HepG2 (cell line): Measurements from ENCODE around the gene FKBP9. TPM values are rescaled to one million over a fixed set of nuclear protein-coding genes. Genes with fewer than 3 reads are reported as not detected.
A peak's percentile ranks its signal among the peaks of the same experiment; 100 is the strongest.

Experiments
- ATAC-seq: fragments of 200-7000 bp; cut with Tn5 transposase; 3 replicates; pipeline ENCODE4 v1.9.1; 2020; ENCODE audit warnings: mild to moderate bottlenecking, moderate library complexity
- BruUV-seq: library from RNA; stranded (reverse); fragments of 400-500 nt; replicated peaks from 2 replicates; lab custom pipeline; 2021; lab: Mats Ljungman, UMichigan
- CTCF ChIA-PET: fragments of 300-600 bp; formaldehyde crosslinking; extraction: SDS; loops from one replicate; lab custom pipeline; 2021; ENCODE audit warnings: low total read pairs, inconsistent platforms, low intra/inter-chr PET ratio; lab: Yijun Ruan, JAX
- POLR2A ChIA-PET: fragments of 350-600 bp; sonication (Branson Sonifier 250); formaldehyde crosslinking; loops from one replicate; lab custom pipeline; 2020; ENCODE audit warnings: antibody characterized with exemption, inconsistent platforms; lab: Yijun Ruan, JAX
- DNase-seq: peaks from one replicate; pipeline ENCODE4 v3.0.0-alpha.2; 2015; ENCODE audit warnings: low spot score
- FAIRE-seq: peaks from 3 replicates; lab custom pipeline; 2011; peaks lifted over from hg19 to GRCh38; lab: Jason Lieb, UNC
- H2AFZ ChIP-seq: one replicate; pipeline ENCODE4 v1.6.1; 2011; ENCODE audit warnings: low read length, inconsistent platforms
- H3K27ac ChIP-seq: fragments of 300-600 bp; 3 replicates; pipeline ENCODE4 v1.8.0; 2011; ENCODE audit warnings: mixed run types, mild to moderate bottlenecking, mixed read lengths, low read length, inconsistent platforms; ENCODE audit not compliant: insufficient read depth; ENCODE audit errors: extremely low read length
- H3K27me3 ChIP-seq, 2 experiments: fragments of 200-600 bp in 1 of 2; 2 replicates in 1 of 2; 3 replicates in 1 of 2; pipeline versions ENCODE4 v1.6.0 to v1.8.0; 2011; ENCODE audit warnings: low read length in 2 of 2, mild to moderate bottlenecking in 2 of 2, moderate library complexity in 2 of 2, inconsistent platforms in 1 of 2; ENCODE audit not compliant: insufficient read depth in 2 of 2, control insufficient read depth in 1 of 2
- H3K36me3 ChIP-seq, 2 experiments: fragments of 200-600 bp in 1 of 2; replicated peaks in 1 of 2; 2 replicates in 1 of 2; 3 replicates in 1 of 2; pipeline versions ENCODE4 v1.5.1 to v1.8.0; 2011; ENCODE audit warnings: low read length in 2 of 2, inconsistent platforms in 1 of 2; ENCODE audit not compliant: insufficient read depth in 2 of 2, control insufficient read depth in 1 of 2
- H3K4me1 ChIP-seq: 2 replicates; pipeline ENCODE4 v1.5.1; 2012; ENCODE audit warnings: low read length, inconsistent platforms; ENCODE audit not compliant: insufficient read depth
- H3K4me2 ChIP-seq: 2 replicates; pipeline ENCODE4 v1.6.0; 2011; ENCODE audit warnings: low read depth, low read length, inconsistent platforms
- H3K4me3 ChIP-seq, 3 experiments: fragments of 200-600 bp in 1 of 3; sonication (generic), shearing (Covaris generic) in 1 of 3; replicated peaks in 1 of 3; 2 replicates each; pipeline ENCODE4 v1.5.1; 2011 to 2016; ENCODE audit warnings: low read length in 3 of 3, inconsistent platforms in 2 of 3, low read depth in 2 of 3, mild to moderate bottlenecking in 2 of 3, control low read depth in 1 of 3, mixed read lengths in 1 of 3; ENCODE audit not compliant: insufficient read depth in 1 of 3
- H3K79me2 ChIP-seq: one replicate; pipeline ENCODE4 v1.6.1; 2011; ENCODE audit warnings: low read length, inconsistent platforms; ENCODE audit not compliant: insufficient read depth
- H3K9ac ChIP-seq: 2 replicates; pipeline ENCODE4 v1.6.0; 2011; ENCODE audit warnings: mild to moderate bottlenecking, low read depth, low read length, inconsistent platforms; ENCODE audit not compliant: insufficient read depth
- H3K9me3 ChIP-seq: 2 replicates; pipeline ENCODE4 v1.5.1; 2012; ENCODE audit warnings: mild to moderate bottlenecking, low read length
- H4K20me1 ChIP-seq: 2 replicates; pipeline ENCODE4 v1.6.0; 2011; ENCODE audit warnings: inconsistent platforms, mild to moderate bottlenecking, low read length, moderate library complexity; ENCODE audit not compliant: insufficient read depth
- CBFB ChIP-seq: sonication (generic); formaldehyde crosslinking; IDR thresholded peaks from 2 replicates; pipeline ENCODE4 v1.4.0; 2020; ENCODE audit warnings: missing genetic modification reagents
- CENPX ChIP-seq: sonication (generic); formaldehyde crosslinking; IDR thresholded peaks from 2 replicates; pipeline ENCODE4 v1.9.0; 2021; ENCODE audit warnings: mild to moderate bottlenecking, missing genetic modification reagents, moderate library complexity
- EP300 ChIP-seq, 3 experiments: sonication (generic) in 1 of 3; formaldehyde crosslinking in 1 of 3; IDR thresholded peaks; 2 replicates each; pipeline versions ENCODE4 v1.5.1 to v1.6.1; 2011 to 2020; ENCODE audit warnings: low read depth in 2 of 3, low read length in 2 of 3, borderline replicate concordance in 1 of 3, improper control_type of control experiment in 1 of 3, mild to moderate bottlenecking in 1 of 3, missing genetic modification reagents in 1 of 3, moderate library complexity in 1 of 3
- GFI1 ChIP-seq: sonication (generic); formaldehyde crosslinking; IDR thresholded peaks from 2 replicates; pipeline ENCODE4 v1.5.0; 2020; ENCODE audit warnings: missing genetic modification reagents, mild to moderate bottlenecking, borderline replicate concordance
- GPBP1L1 ChIP-seq: sonication (generic); formaldehyde crosslinking; IDR thresholded peaks from 2 replicates; pipeline ENCODE4 v1.5.0; 2020; ENCODE audit warnings: mild to moderate bottlenecking, missing genetic modification reagents
- HOXD1 ChIP-seq: sonication (generic); formaldehyde crosslinking; IDR thresholded peaks from 2 replicates; pipeline ENCODE4 v1.5.0; 2020; ENCODE audit warnings: missing genetic modification reagents
- KDM6A ChIP-seq: IDR thresholded peaks from 2 replicates; pipeline ENCODE4 v1.6.1; 2016; ENCODE audit warnings: low read depth
- LCORL ChIP-seq, 2 experiments: fragments of 450-650 bp in 1 of 2; sonication (generic) in 1 of 2; formaldehyde crosslinking in 1 of 2; IDR thresholded peaks; 2 replicates each; pipeline versions ENCODE4 v1.5.0 to v1.6.1; 2017 to 2020; ENCODE audit warnings: antibody characterized with exemption in 1 of 2, missing genetic modification reagents in 1 of 2
- MZF1 ChIP-seq: sonication (generic); formaldehyde crosslinking; IDR thresholded peaks from 2 replicates; pipeline ENCODE4 v1.8.1; 2023; ENCODE audit warnings: mild to moderate bottlenecking, missing genetic modification reagents, borderline replicate concordance
- SRSF1 ChIP-seq: fragments of 200-400 bp; formaldehyde crosslinking; optimal IDR thresholded peaks from 2 replicates; pipeline ENCODE3; 2017; ENCODE audit warnings: mild to moderate bottlenecking, low read depth, low read length, moderate library complexity
- TBX3 ChIP-seq: fragments of 450-650 bp; IDR thresholded peaks from 2 replicates; pipeline ENCODE4 v1.6.1; 2017; ENCODE audit warnings: antibody characterized with exemption, mild to moderate bottlenecking, inconsistent platforms, borderline replicate concordance
- ZFP62 ChIP-seq: sonication (generic); formaldehyde crosslinking; IDR thresholded peaks from 2 replicates; pipeline ENCODE4 v1.4.0; 2020; ENCODE audit warnings: missing genetic modification reagents
- WGBS: methylation state at CpG from one replicate; pipeline ENCODE4 v1.1.6; 2017; ENCODE audit warnings: low lambda C conversion rate; 5-methylcytosine and 5-hydroxymethylcytosine counted together
- in situ Hi-C: cut with HindIII; loops from 2 replicates; pipeline ENCODE4 v1.10.0; 2017; ENCODE audit warnings: low pct_unique_long_range_greater_than_20kb; ENCODE audit not compliant: extremely low pct_ligation_motif_present
- intact Hi-C: fragments of 100-400 bp; cut with micrococcal nuclease; formaldehyde crosslinking; loops from one replicate; pipeline ENCODE4 v1.10.0; 2022; ENCODE audit not compliant: unreplicated experiment
- polyA plus RNA-seq, 8 experiments: library from polyadenylated mRNA; depleted of rRNA in 3 of 8; stranded (reverse) in 7 of 8; unstranded in 1 of 8; fragments of >200 nt; fragmentation: Illumina TruSeq in 4 of 8; extraction: Trizol in 4 of 8; gene quantifications; 2 replicates each; pipeline versions ENCODE4 v1.2.1 to v1.2.3, GENCODE V29; 2011 to 2016; ENCODE audit warnings: low read depth in 4 of 8, missing spikeins in 1 of 8, mixed read lengths in 1 of 8; ENCODE audit not compliant: insufficient read depth in 1 of 8
- total RNA-seq, 5 experiments: library from RNA; depleted of rRNA; stranded (reverse); fragments of >200 nt; fragmentation: Illumina TruSeq; extraction: Trizol; gene quantifications; 2 replicates each; pipeline ENCODE4 v1.2.3, GENCODE V29; 2016; ENCODE audit warnings: low read depth in 1 of 5
- TF ChIP-seq, protein P1 (sequence below): IDR thresholded peaks from 2 replicates; pipeline ENCODE4 v1.6.1; 2016; ENCODE audit warnings: missing biosample characterization, missing genetic modification reagents, low read depth
- TF ChIP-seq, protein P2 (sequence below): sonication (generic); formaldehyde crosslinking; IDR thresholded peaks from 2 replicates; pipeline ENCODE4 v1.4.0; 2020; ENCODE audit warnings: mild to moderate bottlenecking, missing genetic modification reagents

Gene FKBP9
- total and polyA plus RNA-seq, 2 of the 13 experiments (the other 11 are each of a cell fraction or from before 2014, with no cell fraction given), result 34.0 to 41.5 TPM

GRCh38 chr7:32947420-32947983, 9.7 kb upstream of the FKBP9 start (continued):
- TF ChIP-seq TBX3, result peak; percentile 55; the same call in 1 of the 2 replicates
- TF ChIP-seq GFI1 (CRISPR knock-in tag), result peak; percentile 84

GRCh38 chr7:32948202-32948601, 9.0 kb upstream of the FKBP9 start:
- in situ Hi-C loops, result no loop called here
- ChIA-PET CTCF (no interaction called here), POLR2A (interaction anchor here (1.6 kb wide), 1 partner anchor 9 kb away, joined by 4 read pairs; the partner anchor contains the start of gene FKBP9)
- peaks cover 5% of the 10 kb centered on the region for H3K9me3 ChIP-seq
- no TSS peak for BruUV-seq
- peaks cover 31% of the 10 kb centered on the region for H3K4me1 ChIP-seq
- H3K9ac ChIP-seq, result no peak overlapping the region
- no peak overlapping the region; the same call in 1 of the 2 replicates for H3K4me2 ChIP-seq
- ATAC-seq, result no peak
- no peak overlapping the region for H3K4me3 ChIP-seq
- 48% methylated on average over 4 of the region's 4 CpGs for WGBS
- no peaks in the 10 kb centered on the region for H4K20me1 ChIP-seq
- DNase-seq, result no peak
- no peak for FAIRE-seq
- no peak overlapping the region for H2AFZ ChIP-seq
- H3K36me3 ChIP-seq, result no peaks in the 10 kb centered on the region
- H3K27ac ChIP-seq, result no peak overlapping the region
- intact Hi-C loops, result no loop called here
- TF ChIP-seq EP300 (IDR thresholded peaks at IDR 0.05; ENCODE audit: low read depth in 2 of 2, low read length in 2 of 2) (no peak), EP300 (CRISPR knock-in tag; IDR thresholded peaks at IDR 0.05; ENCODE audit: borderline replicate concordance) (no peak), KDM6A (CRISPR knock-in tag) (no peak), SRSF1 (no peak), CENPX (CRISPR knock-in tag) (no peak)
- TF ChIP-seq, all 625 proteins: peak for 0
- H3K27me3 ChIP-seq, result peaks cover 0 to 2% of the 10 kb centered on the region in 2 experiments; a peak in 1 of 5 replicates
- no peaks in the 10 kb centered on the region for H3K79me2 ChIP-seq

DNA sequence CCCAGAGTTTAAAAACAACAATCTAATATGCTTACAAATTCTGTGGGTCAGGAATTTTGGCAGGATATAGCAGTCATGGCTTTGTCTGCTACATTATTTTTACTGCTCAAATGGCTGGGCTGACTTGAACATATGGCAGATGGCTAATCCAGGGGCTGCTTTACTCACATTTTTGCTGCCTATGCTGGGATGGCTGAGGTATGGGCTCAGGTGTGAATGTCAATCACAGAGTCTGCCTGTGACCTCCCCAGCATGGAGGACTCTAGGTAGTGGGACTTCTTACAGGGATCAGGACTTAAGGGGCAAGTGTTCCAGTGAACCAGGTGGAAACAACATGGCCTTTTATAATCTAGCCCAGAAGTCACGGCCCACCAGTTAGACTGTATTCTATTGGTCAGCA, 4.4 kb upstream of the FKBP9 start:
- ChIA-PET POLR2A (no interaction called here), CTCF (no interaction called here)
- Histone ChIP-seq H3K79me2 (peaks cover under 1% of the 10 kb centered on the region), H3K4me3 (no peak overlapping the region), H3K27ac (no peak overlapping the region), H3K27me3 (no peaks in the 10 kb centered on the region; a peak in 1 of 5 replicates), H3K9me3 (no peaks in the 10 kb centered on the region), H2AFZ (no peak overlapping the region), H3K4me1 (peaks cover 21% of the 10 kb centered on the region), H3K36me3 (no peaks in the 10 kb centered on the region), H3K9ac (no peak overlapping the region), H3K4me2 (no peak overlapping the region), H4K20me1 (no peaks in the 10 kb centered on the region)
- WGBS, result no CpG with 5 or more reads among the region's 1 CpG
- in situ Hi-C loops, result no loop called here
- no peak for DNase-seq
- no peak for ATAC-seq
- no peak for FAIRE-seq
- intact Hi-C loops, result no loop called here
- no TSS peak for BruUV-seq
- TF ChIP-seq GPBP1L1 (no peak), HOXD1 (CRISPR knock-in tag) (no peak), LCORL (IDR thresholded peaks at IDR 0.05) (no peak), LCORL (CRISPR knock-in tag; IDR thresholded peaks at IDR 0.05) (no peak), CBFB (CRISPR knock-in tag) (no peak), ZFP62 (CRISPR knock-in tag) (no peak), MZF1 (CRISPR knock-in tag) (no peak)
- TF ChIP-seq, protein P1, sequence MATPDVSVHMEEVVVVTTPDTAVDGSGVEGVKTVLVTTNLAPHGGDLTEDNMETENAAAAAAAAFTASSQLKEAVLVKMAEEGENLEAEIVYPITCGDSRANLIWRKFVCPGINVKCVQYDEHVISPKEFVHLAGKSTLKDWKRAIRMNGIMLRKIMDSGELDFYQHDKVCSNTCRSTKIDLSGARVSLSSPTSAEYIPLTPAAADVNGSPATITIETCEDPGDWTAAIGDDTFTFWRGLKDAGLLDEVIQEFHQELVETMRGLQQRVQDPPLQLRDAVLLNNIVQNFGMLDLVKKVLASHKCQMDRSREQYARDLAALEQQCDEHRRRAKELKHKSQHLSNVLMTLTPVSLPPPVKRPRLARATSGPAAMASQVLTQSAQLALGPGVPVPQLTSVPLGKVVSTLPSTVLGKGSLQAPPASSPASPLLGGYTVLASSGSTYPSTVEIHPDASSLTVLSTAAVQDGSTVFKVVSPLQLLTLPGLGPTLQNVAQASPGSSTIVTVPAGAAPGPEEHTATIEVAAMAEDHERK (CRISPR knock-in tag), result no peak
- TF ChIP-seq, protein P2, sequence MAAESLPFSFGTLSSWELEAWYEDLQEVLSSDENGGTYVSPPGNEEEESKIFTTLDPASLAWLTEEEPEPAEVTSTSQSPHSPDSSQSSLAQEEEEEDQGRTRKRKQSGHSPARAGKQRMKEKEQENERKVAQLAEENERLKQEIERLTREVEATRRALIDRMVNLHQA (CRISPR knock-in tag), result no peak
